NT2/D1 (cell line): ENCODE data around the gene ASB3.

Experiments
- SUZ12 ChIP-seq: IDR thresholded peaks from 2 replicates; pipeline ENCODE4 v1.6.1; 2011; ENCODE audit not compliant: insufficient read length, insufficient read depth; ENCODE audit errors: extremely low read depth
- YY1 ChIP-seq: IDR thresholded peaks from 2 replicates; pipeline ENCODE4 v1.6.1; 2011; ENCODE audit not compliant: insufficient read length, insufficient read depth
- ZNF274 ChIP-seq: IDR thresholded peaks from 2 replicates; pipeline ENCODE4 v1.6.1; 2011; ENCODE audit warnings: mild to moderate bottlenecking, low read depth, low read length

GRCh38 chr2:53769318-53769945, 17.3 kb downstream of the ASB3 start:
- TF ChIP-seq ZNF274 (no peak), YY1 (no peak), SUZ12 (no peak)
